Measurements from ENCODE around the gene NCCRP1. TPM values are rescaled to one million over a fixed set of nuclear protein-coding genes. Genes with fewer than 3 reads are reported as not detected.

The NCCRP1 gene
- total and polyA plus RNA-seq, 5 donors = not detected

DNA sequence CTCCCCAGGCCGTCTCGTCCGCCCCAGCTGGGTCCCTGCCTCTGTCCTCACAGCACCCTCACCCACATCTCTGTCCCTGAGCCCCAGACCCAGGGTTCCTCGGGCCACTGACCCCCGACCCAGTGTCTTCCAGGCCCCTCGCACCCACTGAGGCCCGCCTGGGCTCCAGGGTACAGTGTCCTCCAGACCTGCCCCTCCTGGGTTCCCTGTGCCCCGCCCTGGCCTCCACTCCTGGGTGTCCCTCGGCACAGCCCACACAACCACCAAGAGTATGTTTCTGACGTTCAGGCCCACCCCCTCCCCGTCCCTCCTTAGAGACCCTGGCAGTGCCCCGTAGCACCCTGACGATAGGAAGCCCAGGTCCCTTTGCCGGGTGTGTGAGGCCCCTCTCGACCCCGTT lies 22.6 kb upstream of the NCCRP1 start:
- WGBS = 87% methylated on average over 16 of the region's 16 CpGs
- H3K4me3 ChIP-seq (ENCODE audit: low read length) = no peak overlapping the region
- H3K27ac ChIP-seq (ENCODE audit: low read length) = no peak overlapping the region
- intact Hi-C loops (cut with DNase I) = no loop called here
- no peaks in the 10 kb centered on the region for H3K27me3 ChIP-seq (ENCODE audit: control insufficient read depth, insufficient read depth)
- no peaks in the 10 kb centered on the region for H3K4me1 ChIP-seq (ENCODE audit: control insufficient read depth, insufficient read depth, low read length)
- DNase-seq = peak in 1 of 3 donors; percentile 43
- ATAC-seq = no peak
- no peaks in the 10 kb centered on the region for H3K9me3 ChIP-seq (ENCODE audit: control insufficient read depth, low read length)

GRCh38 chr19:39174558-39175544 lies 21.9 kb upstream of the NCCRP1 start:
- Histone ChIP-seq H3K27me3 (ENCODE audit: control insufficient read depth, insufficient read depth) (no peaks in the 10 kb centered on the region), H3K4me1 (ENCODE audit: control insufficient read depth, insufficient read depth, low read length) (no peaks in the 10 kb centered on the region), H3K9me3 (ENCODE audit: control insufficient read depth, low read length) (no peaks in the 10 kb centered on the region), H3K27ac (ENCODE audit: low read length) (no peak overlapping the region), H3K4me3 (ENCODE audit: low read length) (no peak overlapping the region)
- DNase-seq (peak in 1 of 3 donors; percentile 45), ATAC-seq (no peak)
- WGBS = 88% methylated on average over 43 of the region's 43 CpGs
- intact Hi-C loops (cut with DNase I) = no loop called here

GRCh38 chr19:39175564-39175963 lies 21.2 kb upstream of the NCCRP1 start:
- ATAC-seq (no peak), DNase-seq (peak in 1 of 3 donors; percentile 28)
- no peaks in the 10 kb centered on the region for H3K4me1 ChIP-seq (ENCODE audit: control insufficient read depth, insufficient read depth, low read length)
- H3K9me3 ChIP-seq (ENCODE audit: control insufficient read depth, low read length) = no peaks in the 10 kb centered on the region
- no peak overlapping the region for H3K4me3 ChIP-seq (ENCODE audit: low read length)
- intact Hi-C loops (cut with DNase I) = no loop called here
- H3K27me3 ChIP-seq (ENCODE audit: control insufficient read depth, insufficient read depth) = no peaks in the 10 kb centered on the region
- no peak overlapping the region for H3K27ac ChIP-seq (ENCODE audit: low read length)
- WGBS = 83% methylated on average over 7 of the region's 7 CpGs

GRCh38 chr19:39177110-39177699 lies 19.6 kb upstream of the NCCRP1 start:
- Histone ChIP-seq H3K27ac (ENCODE audit: low read length) (no peak overlapping the region), H3K4me3 (ENCODE audit: low read length) (no peak overlapping the region), H3K27me3 (ENCODE audit: control insufficient read depth, insufficient read depth) (no peaks in the 10 kb centered on the region), H3K9me3 (ENCODE audit: control insufficient read depth, low read length) (no peaks in the 10 kb centered on the region), H3K4me1 (ENCODE audit: control insufficient read depth, insufficient read depth, low read length) (no peaks in the 10 kb centered on the region)
- DNase-seq (peak in 1 of 3 donors; percentile 56), ATAC-seq (no peak)
- intact Hi-C loops (cut with DNase I) = no loop called here
- WGBS = 91% methylated on average over 10 of the region's 10 CpGs

DNA sequence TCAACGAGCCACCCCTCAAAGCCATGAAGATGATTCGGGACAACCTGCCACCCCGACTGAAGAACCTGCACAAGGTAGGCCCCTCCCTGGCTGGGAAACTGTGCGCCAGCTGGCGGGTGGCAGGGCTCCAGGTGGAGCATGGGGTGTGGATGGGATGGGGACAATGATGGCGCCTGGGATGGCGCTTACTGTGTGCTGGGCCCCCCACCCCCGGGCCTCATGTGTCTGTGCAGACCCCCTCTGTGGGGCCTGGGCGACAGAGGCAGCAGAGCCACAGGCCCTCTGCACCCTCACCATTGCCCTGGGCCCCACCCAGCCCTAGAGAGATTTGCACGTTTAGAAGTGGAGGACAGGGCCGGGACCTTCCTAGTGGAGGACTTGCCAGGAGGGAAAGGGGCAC lies 19.0 kb upstream of the NCCRP1 start:
- Histone ChIP-seq H3K9me3 (ENCODE audit: control insufficient read depth, low read length) (no peaks in the 10 kb centered on the region), H3K27me3 (ENCODE audit: control insufficient read depth, insufficient read depth) (no peaks in the 10 kb centered on the region), H3K4me1 (ENCODE audit: control insufficient read depth, insufficient read depth, low read length) (no peaks in the 10 kb centered on the region), H3K27ac (ENCODE audit: low read length) (no peak overlapping the region), H3K4me3 (ENCODE audit: low read length) (no peak overlapping the region)
- 92% methylated on average over 11 of the region's 11 CpGs for WGBS
- DNase-seq = peak in 1 of 3 donors; percentile 30
- intact Hi-C loops (cut with DNase I) = no loop called here
- no peak for ATAC-seq

DNA sequence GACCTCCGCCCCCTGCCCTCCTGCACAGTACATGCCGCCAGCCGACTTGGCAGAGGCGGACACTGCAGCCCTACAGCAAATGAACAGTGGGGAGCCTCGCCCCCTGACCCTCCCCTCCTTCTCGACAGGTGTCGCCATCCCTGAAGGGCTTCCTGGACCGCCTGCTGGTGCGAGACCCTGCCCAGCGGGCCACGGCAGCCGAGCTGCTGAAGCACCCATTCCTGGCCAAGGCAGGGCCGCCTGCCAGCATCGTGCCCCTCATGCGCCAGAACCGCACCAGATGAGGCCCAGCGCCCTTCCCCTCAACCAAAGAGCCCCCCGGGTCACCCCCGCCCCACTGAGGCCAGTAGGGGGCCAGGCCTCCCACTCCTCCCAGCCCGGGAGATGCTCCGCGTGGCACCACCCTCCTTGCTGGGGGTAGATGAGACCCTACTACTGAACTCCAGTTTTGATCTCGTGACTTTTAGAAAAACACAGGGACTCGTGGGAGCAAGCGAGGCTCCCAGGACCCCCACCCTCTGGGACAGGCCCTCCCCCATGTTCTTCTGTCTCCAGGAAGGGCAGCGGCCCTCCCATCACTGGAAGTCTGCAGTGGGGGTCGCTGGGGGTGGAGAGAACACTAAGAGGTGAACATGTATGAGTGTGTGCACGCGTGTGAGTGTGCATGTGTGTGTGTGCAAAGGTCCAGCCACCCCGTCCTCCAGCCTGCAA lies 18.3 kb upstream of the NCCRP1 start:
- Histone ChIP-seq H3K4me3 (ENCODE audit: low read length) (no peak overlapping the region), H3K9me3 (ENCODE audit: control insufficient read depth, low read length) (no peaks in the 10 kb centered on the region), H3K4me1 (ENCODE audit: control insufficient read depth, insufficient read depth, low read length) (no peaks in the 10 kb centered on the region), H3K27me3 (ENCODE audit: control insufficient read depth, insufficient read depth) (no peaks in the 10 kb centered on the region), H3K27ac (ENCODE audit: low read length) (no peak overlapping the region)
- intact Hi-C loops (cut with DNase I) = no loop called here
- ATAC-seq = no peak
- DNase-seq = no peak
- WGBS = 92% methylated on average over 30 of the region's 30 CpGs

- H3K27ac ChIP-seq (ENCODE audit: low read length) = no peak overlapping the region
- intact Hi-C loops (cut with DNase I) = no loop called here
- DNase-seq (no peak), ATAC-seq (no peak)
- no peaks in the 10 kb centered on the region for H3K27me3 ChIP-seq (ENCODE audit: control insufficient read depth, insufficient read depth)
- H3K4me3 ChIP-seq (ENCODE audit: low read length) = no peak overlapping the region
- no peaks in the 10 kb centered on the region for H3K4me1 ChIP-seq (ENCODE audit: control insufficient read depth, insufficient read depth, low read length)
- 86% methylated on average over 10 of the region's 10 CpGs for WGBS
- H3K9me3 ChIP-seq (ENCODE audit: control insufficient read depth, low read length) = no peaks in the 10 kb centered on the region
Observed at GRCh38 chr19:39179754-39180153, 17.0 kb upstream of the NCCRP1 start.

DNA sequence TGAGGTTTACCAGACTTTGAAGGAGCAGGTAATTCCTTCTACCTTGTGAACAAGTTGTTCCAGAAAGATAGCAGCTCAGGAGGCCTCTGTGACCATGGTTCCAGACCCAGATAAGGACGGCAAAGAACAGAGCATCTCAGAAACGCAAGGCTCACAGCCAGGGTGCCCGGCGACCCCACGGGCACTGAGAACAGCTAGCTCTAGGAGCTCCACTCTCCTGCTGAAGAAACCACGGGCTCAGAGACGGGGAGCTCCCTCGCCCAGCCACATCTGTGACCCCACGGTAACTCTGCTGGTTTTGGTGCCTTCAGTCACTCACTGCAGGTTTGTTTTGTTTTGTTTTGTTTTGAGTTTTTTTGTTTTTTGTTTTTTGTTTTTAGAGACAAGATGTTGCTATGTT lies 16.0 kb upstream of the NCCRP1 start:
- ATAC-seq (no peak), DNase-seq (no peak)
- no peaks in the 10 kb centered on the region for H3K9me3 ChIP-seq (ENCODE audit: control insufficient read depth, low read length)
- 85% methylated on average over 9 of the region's 9 CpGs for WGBS
- intact Hi-C loops (cut with DNase I) = no loop called here
- H3K27ac ChIP-seq (ENCODE audit: low read length) = no peak overlapping the region
- H3K4me3 ChIP-seq (ENCODE audit: low read length) = no peak overlapping the region
- H3K4me1 ChIP-seq (ENCODE audit: control insufficient read depth, insufficient read depth, low read length) = no peaks in the 10 kb centered on the region
- H3K27me3 ChIP-seq (ENCODE audit: control insufficient read depth, insufficient read depth) = no peaks in the 10 kb centered on the region

- peak in 1 of 2 donors; percentile 22 for ATAC-seq
- Histone ChIP-seq H3K4me3 (ENCODE audit: low read length) (no peak overlapping the region), H3K9me3 (ENCODE audit: control insufficient read depth, low read length) (no peaks in the 10 kb centered on the region), H3K27ac (ENCODE audit: low read length) (no peak overlapping the region), H3K27me3 (ENCODE audit: control insufficient read depth, insufficient read depth) (no peaks in the 10 kb centered on the region), H3K4me1 (ENCODE audit: control insufficient read depth, insufficient read depth, low read length) (no peaks in the 10 kb centered on the region)
- intact Hi-C loops (cut with DNase I) = no loop called here
- 84% methylated on average over 21 of the region's 21 CpGs for WGBS
- no peak for DNase-seq
Observed at GRCh38 chr19:39181500-39182173, 15.1 kb upstream of the NCCRP1 start.

- ATAC-seq (no peak), DNase-seq (no peak)
- Histone ChIP-seq H3K4me3 (ENCODE audit: low read length) (no peak overlapping the region), H3K9me3 (ENCODE audit: control insufficient read depth, low read length) (no peaks in the 10 kb centered on the region), H3K27ac (ENCODE audit: low read length) (no peak overlapping the region), H3K4me1 (ENCODE audit: control insufficient read depth, insufficient read depth, low read length) (no peaks in the 10 kb centered on the region), H3K27me3 (ENCODE audit: control insufficient read depth, insufficient read depth) (no peaks in the 10 kb centered on the region)
- 82% methylated on average over 4 of the region's 4 CpGs for WGBS
- intact Hi-C loops (cut with DNase I) = no loop called here
Observed at GRCh38 chr19:39182174-39182505, 14.6 kb upstream of the NCCRP1 start.
